Measurements from ENCODE around the gene MOB1A. TPM values are rescaled to one million over a fixed set of nuclear protein-coding genes. Genes with fewer than 3 reads are reported as not detected.
A peak's percentile ranks its signal among the peaks of the same experiment; 100 is the strongest.

Gene MOB1A
- total RNA-seq, 1 experiment from 2014 or later, result 88.2 TPM

DNA sequence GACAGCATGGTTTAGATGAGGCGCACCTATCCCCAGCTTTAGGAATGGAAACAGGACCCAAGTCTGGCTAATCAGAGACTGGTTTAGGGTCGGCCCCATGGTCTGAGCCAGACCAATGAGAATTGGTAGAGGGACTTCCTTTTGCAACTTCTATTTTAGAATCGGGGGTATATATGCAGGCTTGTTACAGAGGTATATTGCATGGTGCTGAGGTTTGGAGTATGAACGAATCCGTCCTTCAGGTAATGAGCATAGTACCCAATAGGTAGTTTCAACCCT lies 29.5 kb downstream of the MOB1A start (continued):
- TF ChIP-seq, protein P1, sequence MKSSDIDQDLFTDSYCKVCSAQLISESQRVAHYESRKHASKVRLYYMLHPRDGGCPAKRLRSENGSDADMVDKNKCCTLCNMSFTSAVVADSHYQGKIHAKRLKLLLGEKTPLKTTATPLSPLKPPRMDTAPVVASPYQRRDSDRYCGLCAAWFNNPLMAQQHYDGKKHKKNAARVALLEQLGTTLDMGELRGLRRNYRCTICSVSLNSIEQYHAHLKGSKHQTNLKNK (CRISPR knock-in tag; IDR thresholded peaks at IDR 0.05), result no peak
- TF ChIP-seq ETV6 (CRISPR knock-in tag; IDR thresholded peaks at IDR 0.05) (no peak), SMAD4 (CRISPR knock-in tag; IDR thresholded peaks at IDR 0.05) (no peak), PRRX2 (CRISPR knock-in tag; IDR thresholded peaks at IDR 0.05) (no peak), MXD4 (CRISPR knock-in tag; IDR thresholded peaks at IDR 0.05; ENCODE audit: borderline replicate concordance) (no peak), ZNF671 (CRISPR knock-in tag; IDR thresholded peaks at IDR 0.05) (no peak), ZBTB21 (CRISPR knock-in tag; IDR thresholded peaks at IDR 0.05; ENCODE audit: borderline replicate concordance) (no peak)
- TF ChIP-seq, protein P2, sequence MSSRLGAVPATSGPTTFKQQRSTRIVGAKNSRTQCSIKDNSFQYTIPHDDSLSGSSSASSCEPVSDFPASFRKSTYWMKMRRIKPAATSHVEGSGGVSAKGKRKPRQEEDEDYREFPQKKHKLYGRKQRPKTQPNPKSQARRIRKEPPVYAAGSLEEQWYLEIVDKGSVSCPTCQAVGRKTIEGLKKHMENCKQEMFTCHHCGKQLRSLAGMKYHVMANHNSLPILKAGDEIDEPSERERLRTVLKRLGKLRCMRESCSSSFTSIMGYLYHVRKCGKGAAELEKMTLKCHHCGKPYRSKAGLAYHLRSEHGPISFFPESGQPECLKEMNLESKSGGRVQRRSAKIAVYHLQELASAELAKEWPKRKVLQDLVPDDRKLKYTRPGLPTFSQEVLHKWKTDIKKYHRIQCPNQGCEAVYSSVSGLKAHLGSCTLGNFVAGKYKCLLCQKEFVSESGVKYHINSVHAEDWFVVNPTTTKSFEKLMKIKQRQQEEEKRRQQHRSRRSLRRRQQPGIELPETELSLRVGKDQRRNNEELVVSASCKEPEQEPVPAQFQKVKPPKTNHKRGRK (CRISPR knock-in tag; IDR thresholded peaks at IDR 0.05; ENCODE audit: borderline replicate concordance), result no peak
- TF ChIP-seq, protein P3, sequence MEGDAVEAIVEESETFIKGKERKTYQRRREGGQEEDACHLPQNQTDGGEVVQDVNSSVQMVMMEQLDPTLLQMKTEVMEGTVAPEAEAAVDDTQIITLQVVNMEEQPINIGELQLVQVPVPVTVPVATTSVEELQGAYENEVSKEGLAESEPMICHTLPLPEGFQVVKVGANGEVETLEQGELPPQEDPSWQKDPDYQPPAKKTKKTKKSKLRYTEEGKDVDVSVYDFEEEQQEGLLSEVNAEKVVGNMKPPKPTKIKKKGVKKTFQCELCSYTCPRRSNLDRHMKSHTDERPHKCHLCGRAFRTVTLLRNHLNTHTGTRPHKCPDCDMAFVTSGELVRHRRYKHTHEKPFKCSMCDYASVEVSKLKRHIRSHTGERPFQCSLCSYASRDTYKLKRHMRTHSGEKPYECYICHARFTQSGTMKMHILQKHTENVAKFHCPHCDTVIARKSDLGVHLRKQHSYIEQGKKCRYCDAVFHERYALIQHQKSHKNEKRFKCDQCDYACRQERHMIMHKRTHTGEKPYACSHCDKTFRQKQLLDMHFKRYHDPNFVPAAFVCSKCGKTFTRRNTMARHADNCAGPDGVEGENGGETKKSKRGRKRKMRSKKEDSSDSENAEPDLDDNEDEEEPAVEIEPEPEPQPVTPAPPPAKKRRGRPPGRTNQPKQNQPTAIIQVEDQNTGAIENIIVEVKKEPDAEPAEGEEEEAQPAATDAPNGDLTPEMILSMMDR (IDR thresholded peaks at IDR 0.05), result no peak
- TF ChIP-seq, protein P4, sequence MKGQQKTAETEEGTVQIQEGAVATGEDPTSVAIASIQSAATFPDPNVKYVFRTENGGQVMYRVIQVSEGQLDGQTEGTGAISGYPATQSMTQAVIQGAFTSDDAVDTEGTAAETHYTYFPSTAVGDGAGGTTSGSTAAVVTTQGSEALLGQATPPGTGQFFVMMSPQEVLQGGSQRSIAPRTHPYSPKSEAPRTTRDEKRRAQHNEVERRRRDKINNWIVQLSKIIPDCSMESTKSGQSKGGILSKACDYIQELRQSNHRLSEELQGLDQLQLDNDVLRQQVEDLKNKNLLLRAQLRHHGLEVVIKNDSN (CRISPR knock-in tag; IDR thresholded peaks at IDR 0.05), result no peak

DNA sequence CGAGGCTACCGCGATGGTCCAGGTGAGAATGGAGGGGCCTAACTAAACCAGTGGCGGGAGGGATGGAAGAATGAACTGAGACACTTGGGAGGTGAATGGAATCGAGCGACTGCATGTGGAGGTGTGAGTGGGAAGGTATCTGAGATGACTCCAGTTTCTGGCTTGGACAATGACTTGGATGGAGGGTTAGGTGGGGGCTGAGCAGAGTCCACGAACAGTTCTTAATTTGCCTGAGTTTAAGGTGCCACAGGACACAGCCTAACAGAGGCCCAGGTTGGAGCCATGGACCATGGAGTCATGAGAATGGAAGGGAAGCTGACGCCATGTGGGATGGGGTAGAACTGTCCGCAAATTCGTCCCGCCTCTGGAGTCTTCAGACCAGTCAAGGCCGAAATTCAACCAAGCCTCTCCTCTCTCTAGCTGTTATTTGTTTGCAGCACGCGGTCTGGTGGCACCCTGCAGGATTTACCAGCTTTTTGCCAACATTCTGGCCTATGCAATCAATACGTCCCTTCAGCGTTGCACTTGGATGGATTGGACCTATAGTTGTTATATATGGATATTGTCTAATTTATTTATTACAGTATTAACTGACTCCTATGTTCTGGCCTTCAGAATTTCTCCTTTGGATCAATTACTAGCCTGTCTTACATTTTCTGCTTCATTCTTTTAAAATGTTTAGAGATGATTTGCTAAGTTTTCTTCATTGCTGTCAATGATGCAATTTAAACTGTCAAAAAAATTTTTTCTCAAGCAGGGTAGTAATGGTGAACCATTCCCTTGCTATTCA lies 30.0 kb downstream of the MOB1A start:
- H3K27ac Mint-ChIP-seq, result no peak overlapping the region
- ChIA-PET POLR2A (interaction anchor here (1.4 to 2.1 kb wide), 2 partner anchors 30 to 50 kb away, joined by 4 to 12 read pairs; partner anchors contain the start of genes MOB1A and MTHFD2), CTCF (interaction anchor here (0.6 to 4.5 kb wide), 14 partner anchors 10 to 864 kb away, joined by 3 to 29 read pairs (median 4); partner anchors contain the start of gene MOB1A)

DNA sequence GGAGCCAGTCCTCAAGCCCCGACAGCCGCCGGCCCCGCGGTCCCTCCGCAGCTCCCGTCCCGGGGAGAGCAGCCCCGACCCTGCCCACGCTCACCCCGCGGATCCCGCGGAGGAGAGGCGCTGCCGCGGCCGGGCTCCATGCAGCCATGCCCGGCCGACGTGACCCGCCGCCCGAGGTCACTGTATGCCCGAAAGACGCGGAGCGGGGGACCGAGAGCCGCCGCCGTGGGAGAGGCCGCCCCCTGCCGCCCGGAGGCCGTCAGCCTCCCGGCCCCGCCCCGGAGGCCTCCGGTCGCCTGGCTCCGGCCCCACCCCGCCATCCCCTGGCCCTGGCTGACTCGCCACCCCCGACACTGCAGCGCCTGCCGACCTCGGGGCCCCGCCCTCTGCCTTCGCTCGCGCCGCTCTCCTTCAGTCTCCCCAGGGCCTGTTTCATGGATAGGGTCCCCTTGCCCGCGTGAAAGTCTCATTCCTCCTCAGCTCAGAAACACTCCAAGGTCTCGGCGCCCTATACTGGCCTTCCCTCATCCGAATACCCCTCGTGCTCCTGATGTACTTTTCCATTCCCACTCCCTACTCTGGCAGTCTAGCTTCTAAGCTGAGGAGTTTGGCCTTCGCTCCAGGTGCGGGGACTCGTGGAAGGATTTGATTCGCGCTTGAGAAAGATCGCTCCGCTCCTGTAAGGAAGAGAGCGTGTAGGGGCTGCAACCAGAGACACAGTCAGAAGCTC lies 30.8 kb downstream of the MOB1A start, which contains the start of gene BOLA3:
Gene BOLA3, minus strand, starts transcription at position 186 of the 730 bp plus-strand sequence. Its CDS starts 38 bp downstream, at position 148.
- ATAC-seq, result peak; percentile 93
- peaks cover 9% of the 10 kb centered on the region; the same call in 1 of the 2 replicates for H3K36me3 Mint-ChIP-seq
- H3K27ac Mint-ChIP-seq, result no peak within 1 kb of the TSS
- no peaks in the 10 kb centered on the region for H3K9me3 Mint-ChIP-seq
- H3K4me3 Mint-ChIP-seq, result no peak within 1 kb of the TSS
- POLR2A ChIA-PET, result interaction anchor here (1.4 to 2.1 kb wide), 2 partner anchors 31 to 51 kb away, joined by 4 to 12 read pairs; partner anchors contain the start of genes MOB1A and MTHFD2
- peaks cover 9% of the 10 kb centered on the region; the same call in 1 of the 2 replicates for H3K4me1 Mint-ChIP-seq
- DNase-seq (ENCODE audit: low spot score), result peak; percentile 92
- CTCF ChIA-PET, result interaction anchor here (0.5 to 4.5 kb wide), 26 partner anchors 9 to 865 kb away, joined by 3 to 29 read pairs (median 4); partner anchors contain the start of genes MOB1A, MTHFD2 and STAMBP
- no peaks in the 10 kb centered on the region for H3K27me3 Mint-ChIP-seq (ENCODE audit: low read depth)
- TF ChIP-seq CBFB (CRISPR knock-in tag; IDR thresholded peaks at IDR 0.05; ENCODE audit: low read depth) (0 out of 2 replicates have a peak, but pooled peaks have one; percentile 52), KAT7 (CRISPR knock-in tag; IDR thresholded peaks at IDR 0.05; ENCODE audit: borderline replicate concordance) (no peak), NR3C1 (CRISPR knock-in tag; conservative IDR thresholded peaks at IDR 0.05; ENCODE audit: low read depth) (0 out of 2 replicates have a peak, but pooled peaks have one; percentile 74), ZNF138 (CRISPR knock-in tag; conservative IDR thresholded peaks at IDR 0.05) (no peak)
- TF ChIP-seq, protein P5, sequence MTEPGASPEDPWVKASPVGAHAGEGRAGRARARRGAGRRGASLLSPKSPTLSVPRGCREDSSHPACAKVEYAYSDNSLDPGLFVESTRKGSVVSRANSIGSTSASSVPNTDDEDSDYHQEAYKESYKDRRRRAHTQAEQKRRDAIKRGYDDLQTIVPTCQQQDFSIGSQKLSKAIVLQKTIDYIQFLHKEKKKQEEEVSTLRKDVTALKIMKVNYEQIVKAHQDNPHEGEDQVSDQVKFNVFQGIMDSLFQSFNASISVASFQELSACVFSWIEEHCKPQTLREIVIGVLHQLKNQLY (CRISPR knock-in tag; IDR thresholded peaks at IDR 0.05), result no peak
- TF ChIP-seq, protein P6, sequence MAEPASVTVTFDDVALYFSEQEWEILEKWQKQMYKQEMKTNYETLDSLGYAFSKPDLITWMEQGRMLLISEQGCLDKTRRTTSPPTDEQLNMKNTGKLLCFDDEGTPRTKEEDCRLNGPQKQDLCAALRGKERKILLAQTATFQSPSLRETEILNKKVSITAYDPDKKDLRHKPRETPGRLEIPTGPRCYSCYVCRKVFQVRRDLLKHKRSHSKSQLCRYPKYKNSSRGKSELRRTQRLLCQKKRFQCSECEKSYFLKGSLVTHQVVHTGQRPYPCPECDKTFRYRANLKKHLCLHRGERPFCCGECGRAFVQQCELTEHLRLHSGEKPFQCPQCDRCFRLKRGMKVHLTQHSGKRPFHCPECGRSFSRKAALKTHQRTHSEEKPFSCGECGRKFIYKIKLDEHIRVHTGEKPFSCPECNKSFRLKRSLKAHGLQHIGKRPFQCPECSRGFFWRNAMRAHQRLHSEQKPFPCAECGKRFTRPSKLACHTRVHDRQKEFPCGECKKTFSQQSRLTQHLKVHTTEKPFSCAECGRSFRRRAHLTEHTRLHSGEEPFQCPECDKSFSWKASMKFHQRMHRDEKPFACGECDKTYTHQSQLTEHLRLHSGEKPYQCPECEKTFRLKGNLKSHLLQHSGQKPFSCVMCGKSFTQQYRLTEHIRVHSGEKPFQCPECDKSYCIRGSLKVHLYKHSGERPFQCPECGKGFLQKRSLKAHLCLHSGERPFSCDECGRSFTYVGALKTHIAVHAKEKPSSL (CRISPR knock-in tag; conservative IDR thresholded peaks at IDR 0.05), result no peak
- TF ChIP-seq, protein P3 (IDR thresholded peaks at IDR 0.05), result peak; percentile 41; the same call in 1 of the 2 replicates
- TF ChIP-seq, protein P7, sequence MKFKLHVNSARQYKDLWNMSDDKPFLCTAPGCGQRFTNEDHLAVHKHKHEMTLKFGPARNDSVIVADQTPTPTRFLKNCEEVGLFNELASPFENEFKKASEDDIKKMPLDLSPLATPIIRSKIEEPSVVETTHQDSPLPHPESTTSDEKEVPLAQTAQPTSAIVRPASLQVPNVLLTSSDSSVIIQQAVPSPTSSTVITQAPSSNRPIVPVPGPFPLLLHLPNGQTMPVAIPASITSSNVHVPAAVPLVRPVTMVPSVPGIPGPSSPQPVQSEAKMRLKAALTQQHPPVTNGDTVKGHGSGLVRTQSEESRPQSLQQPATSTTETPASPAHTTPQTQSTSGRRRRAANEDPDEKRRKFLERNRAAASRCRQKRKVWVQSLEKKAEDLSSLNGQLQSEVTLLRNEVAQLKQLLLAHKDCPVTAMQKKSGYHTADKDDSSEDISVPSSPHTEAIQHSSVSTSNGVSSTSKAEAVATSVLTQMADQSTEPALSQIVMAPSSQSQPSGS (CRISPR knock-in tag; IDR thresholded peaks at IDR 0.05; ENCODE audit: borderline replicate concordance, low read depth), result no peak

More for the DNA sequence above, 30.0 kb downstream of the MOB1A start:
- peaks cover 9% of the 10 kb centered on the region; the same call in 1 of the 2 replicates for H3K4me1 Mint-ChIP-seq
- no peak overlapping the region for H3K4me3 Mint-ChIP-seq
- TF ChIP-seq NR1H2 (CRISPR knock-in tag; IDR thresholded peaks at IDR 0.05) (no peak), SMAD3 (CRISPR knock-in tag; IDR thresholded peaks at IDR 0.05; ENCODE audit: borderline replicate concordance) (peak; percentile 52; the same call in 1 of the 2 replicates)
- no peaks in the 10 kb centered on the region for H3K27me3 Mint-ChIP-seq (ENCODE audit: low read depth)
- ATAC-seq (peak; percentile 7), DNase-seq (ENCODE audit: low spot score) (no peak)
- no peaks in the 10 kb centered on the region for H3K9me3 Mint-ChIP-seq
- H3K36me3 Mint-ChIP-seq, result peaks cover 12% of the 10 kb centered on the region; the same call in 1 of the 2 replicates
